Lung (tissue), 12 donors: ENCODE measurements around the gene ZBTB2. TPM values are rescaled to one million over a fixed set of nuclear protein-coding genes. Genes with fewer than 3 reads are reported as not detected.
A peak's percentile ranks its signal among the peaks of the same experiment; 100 is the strongest.

ENCODE experiments used
- ATAC-seq: fragments of 200-7000 bp; cut with Tn5 transposase; one replicate; pipeline ENCODE4 v1.9.1; 2020; ENCODE audit warnings: moderate number of reproducible peaks; ENCODE audit not compliant: insufficient read depth, low FRiP score
- DNase-seq, 3 donors: peaks; one replicate each; pipeline ENCODE4 v3.0.0-alpha.2; 2013 to 2017
- H3K27ac ChIP-seq, 2 donors: one replicate each; pipeline ENCODE4 v1.5.1; 2013; ENCODE audit warnings: mild to moderate bottlenecking in 2 of 2, moderate library complexity in 2 of 2, control low read depth in 1 of 2, inconsistent platforms in 1 of 2, low read depth in 1 of 2, low read length in 1 of 2
- H3K27me3 ChIP-seq, 3 donors: one replicate each; pipeline ENCODE4 v1.5.1; 2013; ENCODE audit warnings: low read length in 2 of 3; ENCODE audit not compliant: control insufficient read depth in 3 of 3, insufficient read depth in 3 of 3
- H3K36me3 ChIP-seq, 4 donors: one replicate each; pipeline ENCODE4 v1.5.1; 2013; ENCODE audit warnings: low read length in 4 of 4, mild to moderate bottlenecking in 1 of 4, moderate library complexity in 1 of 4; ENCODE audit not compliant: control insufficient read depth in 4 of 4, insufficient read depth in 4 of 4
- H3K4me1 ChIP-seq, 5 donors: one replicate each; pipeline ENCODE4 v1.5.1; 2013; ENCODE audit warnings: low read length in 5 of 5, mild to moderate bottlenecking in 2 of 5, moderate library complexity in 1 of 5; ENCODE audit not compliant: control insufficient read depth in 5 of 5, insufficient read depth in 5 of 5
- H3K4me3 ChIP-seq: one replicate; pipeline ENCODE4 v1.5.1; 2013; ENCODE audit warnings: mild to moderate bottlenecking, control low read depth, moderate library complexity
- H3K9ac ChIP-seq, 2 donors: one replicate each; pipeline ENCODE4 v1.5.1; 2013; ENCODE audit warnings: low read length in 2 of 2, control low read depth in 1 of 2; ENCODE audit not compliant: insufficient read depth in 1 of 2
- H3K9me3 ChIP-seq, 4 donors: one replicate each; pipeline ENCODE4 v1.5.1; 2013; ENCODE audit warnings: low read length in 3 of 4, mild to moderate bottlenecking in 1 of 4, moderate library complexity in 1 of 4; ENCODE audit not compliant: control insufficient read depth in 4 of 4, insufficient read depth in 3 of 4
- CTCF ChIP-seq: IDR thresholded peaks from 2 replicates; pipeline ENCODE4 v1.5.1; 2012; ENCODE audit warnings: mild to moderate bottlenecking; ENCODE audit errors: control extremely low read depth, extremely low read depth
- WGBS, 2 donors: extraction: QIAGEN DNeasy Blood & Tissue Kit; methylation state at CpG; one replicate each; pipeline ENCODE4 v1.1.7; 2013; 5-methylcytosine and 5-hydroxymethylcytosine counted together
- polyA plus RNA-seq, 2 donors: library from polyadenylated mRNA; stranded (reverse); fragments of 200-250 nt; gene quantifications; one replicate each; pipeline ENCODE4 v1.2.1, GENCODE V29; 2013
- total RNA-seq, 2 donors: library from RNA; depleted of rRNA in 1 of 2; stranded (reverse); fragments of >200 nt in 1 of 2; gene quantifications; one replicate each; pipeline ENCODE4 v1.2.1, GENCODE V29; 2014 to 2021
- donor health status: control.
- donor health status: control.
- donor health status: Bipolar disorder and iron deficiency.
- donor health status: healthy.
- donor health status: DM: yes; HTN: yes; CAD: no.

Gene ZBTB2
- total and polyA plus RNA-seq, 4 donors = 8.1 to 13.9 (median 9.8) TPM

GRCh38 chr6:151389618-151390275 lies 1.6 kb downstream of the ZBTB2 start:
- Histone ChIP-seq H3K36me3 (no peaks in the 10 kb centered on the region), H3K9ac (peak overlapping the region; percentile 66 to 81), H3K27me3 (no peaks in the 10 kb centered on the region), H3K9me3 (no peaks in the 10 kb centered on the region), H3K27ac (peak overlapping the region; percentile 99 to 100), H3K4me1 (peaks cover 3 to 32% (median 18%) of the 10 kb centered on the region in 5 donors), H3K4me3 (peak overlapping the region; percentile 86)
- 0% methylated on average over 43 to 54 of the region's 54 CpGs for WGBS, 2 donors
- TF ChIP-seq CTCF = no peak
- DNase-seq (peak; percentile 78 to 87 (median 82)), ATAC-seq (no peak)

- Histone ChIP-seq H3K9ac (peak overlapping the region; percentile 66 to 81), H3K27me3 (no peaks in the 10 kb centered on the region), H3K4me3 (peak overlapping the region; percentile 86), H3K9me3 (no peaks in the 10 kb centered on the region), H3K4me1 (peaks cover 3 to 32% (median 18%) of the 10 kb centered on the region in 5 donors), H3K36me3 (no peaks in the 10 kb centered on the region), H3K27ac (peak overlapping the region; percentile 99 to 100)
- WGBS, 2 donors = 28 to 36% methylated on average over 12 of the region's 12 CpGs
- TF ChIP-seq CTCF = no peak
- DNase-seq (no peak), ATAC-seq (no peak)
These were observed 2.3 kb downstream of the ZBTB2 start for GRCh38 chr6:151388997-151389617.

- Histone ChIP-seq H3K4me1 (peaks cover 3 to 24% (median 11%) of the 10 kb centered on the region in 5 donors), H3K9me3 (no peaks in the 10 kb centered on the region), H3K4me3 (no peak overlapping the region), H3K9ac (no peak overlapping the region), H3K36me3 (peaks cover 0 to 4% (median 0%) of the 10 kb centered on the region in 4 donors), H3K27ac (no peak overlapping the region), H3K27me3 (no peaks in the 10 kb centered on the region)
- 67 to 79% methylated on average over 2 of the region's 2 CpGs for WGBS, 2 donors
- ATAC-seq (no peak), DNase-seq (no peak)
- no peak for TF ChIP-seq CTCF
These were observed 3.1 kb downstream of the ZBTB2 start for GRCh38 chr6:151388236-151388635.
